Fibroblast of lung (primary cell): Measurements from ENCODE around the gene AARS1. TPM values are rescaled to one million over a fixed set of nuclear protein-coding genes. Genes with fewer than 3 reads are reported as not detected.
"Not testable (repeated sequence)": the region's sequence is repeated elsewhere in the genome, so short reads cannot be mapped to it uniquely, and the experiment has no call there.

Experiments
- DNase-seq, 2 donors: peaks; one replicate each; pipeline versions ENCODE4 v3.0.0 to v3.0.0-alpha.2; 2010; ENCODE audit warnings: low read depth in 2 of 2
- H2AFZ ChIP-seq: 2 replicates; pipeline ENCODE4 v1.5.1; 2012; ENCODE audit warnings: low read length, control low read depth, inconsistent platforms
- H3K27ac ChIP-seq: 2 replicates; pipeline ENCODE4 v1.5.1; 2011; ENCODE audit warnings: low read length, control low read depth; ENCODE audit not compliant: insufficient read depth
- H3K27me3 ChIP-seq: 2 replicates; pipeline ENCODE4 v1.5.1; 2011; ENCODE audit warnings: mild to moderate bottlenecking, low read length; ENCODE audit not compliant: control insufficient read depth, insufficient read depth
- H3K36me3 ChIP-seq: 2 replicates; pipeline ENCODE4 v1.5.1; 2011; ENCODE audit warnings: low read length; ENCODE audit not compliant: control insufficient read depth, insufficient read depth
- H3K4me1 ChIP-seq: 2 replicates; pipeline ENCODE4 v1.5.1; 2011; ENCODE audit warnings: low read length; ENCODE audit not compliant: control insufficient read depth, insufficient read depth; ENCODE audit errors: extremely low read depth
- H3K4me2 ChIP-seq: 2 replicates; pipeline ENCODE4 v1.5.1; 2011; ENCODE audit warnings: low read length, control low read depth; ENCODE audit not compliant: insufficient read depth; ENCODE audit errors: extremely low read depth
- H3K4me3 ChIP-seq, 4 experiments: fragments of 200-600 bp in 1 of 4; sonication (generic) in 1 of 4; replicated peaks in 1 of 4; 2 replicates each; pipeline ENCODE4 v1.5.1; 2011 to 2016; ENCODE audit warnings: low read length in 4 of 4, low read depth in 3 of 4, mild to moderate bottlenecking in 3 of 4, control low read depth in 2 of 4, inconsistent platforms in 1 of 4, mixed read lengths in 1 of 4; ENCODE audit not compliant: insufficient read depth in 1 of 4; ENCODE audit errors: control extremely low read depth in 1 of 4
- H3K79me2 ChIP-seq: 2 replicates; pipeline ENCODE4 v1.5.1; 2012; ENCODE audit warnings: mild to moderate bottlenecking, low read length, inconsistent platforms; ENCODE audit not compliant: control insufficient read depth, insufficient read depth
- H3K9ac ChIP-seq: 2 replicates; pipeline ENCODE4 v1.5.1; 2011; ENCODE audit warnings: mild to moderate bottlenecking, low read length, control low read depth; ENCODE audit not compliant: insufficient read depth
- H3K9me3 ChIP-seq: 2 replicates; pipeline ENCODE4 v1.5.1; 2012; ENCODE audit warnings: low read depth, low read length; ENCODE audit not compliant: control insufficient read depth, insufficient read depth
- H4K20me1 ChIP-seq: 2 replicates; pipeline ENCODE4 v1.5.1; 2011; ENCODE audit warnings: low read length; ENCODE audit not compliant: control insufficient read depth, insufficient read depth; ENCODE audit errors: extremely low read depth
- CTCF ChIP-seq, 2 donors: IDR thresholded peaks in 1 of 2; conservative IDR thresholded peaks in 1 of 2; 1 replicate in 1 of 2; 2 replicates in 1 of 2; pipeline ENCODE4 v1.5.1; 2011 to 2012; ENCODE audit warnings: low read length in 2 of 2, control low read depth in 1 of 2, inconsistent platforms in 1 of 2, low read depth in 1 of 2, mild to moderate bottlenecking in 1 of 2
- EZH2 ChIP-seq: IDR thresholded peaks from 2 replicates; pipeline ENCODE4 v1.5.1; 2012; ENCODE audit warnings: low read length, control low read depth, mild to moderate bottlenecking; ENCODE audit errors: missing control alignments
- polyA plus RNA-seq, 2 donors: library from polyadenylated mRNA; depleted of rRNA in 1 of 2; stranded (reverse) in 1 of 2; unstranded in 1 of 2; fragments of >200 nt; gene quantifications; 2 replicates each; pipeline ENCODE4 v1.2.1, GENCODE V29; 2011 to 2012; ENCODE audit warnings: missing spikeins in 1 of 2
- total RNA-seq: library from RNA; depleted of rRNA; stranded (reverse); fragments of >200 nt; gene quantifications from 2 replicates; pipeline ENCODE4 v1.2.1, GENCODE V29; 2014

Gene AARS1
- total and polyA plus RNA-seq, 2 donors (not counting 1 experiment from before 2014, with no cell fraction given) = 137 to 596 TPM

DNA sequence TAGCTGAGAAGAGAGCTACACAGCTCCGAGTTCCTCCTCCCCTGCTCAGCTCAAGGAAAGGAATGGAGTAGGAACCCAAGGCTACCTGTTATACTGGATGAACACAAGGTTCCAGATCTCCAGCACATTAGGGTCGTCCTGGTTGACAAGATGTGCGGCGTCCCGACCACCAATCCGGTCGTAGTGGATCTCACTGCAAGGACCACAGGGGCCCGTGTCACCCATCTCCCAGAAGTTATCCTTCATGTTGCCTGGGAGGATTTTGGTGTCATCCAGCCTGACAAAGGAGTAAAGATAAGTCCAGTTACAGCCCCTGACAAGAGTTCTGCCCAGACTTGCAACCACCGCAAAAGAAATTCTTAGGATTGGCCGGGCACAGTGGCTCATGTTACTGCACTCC lies 17.6 kb downstream of the AARS1 start:
- H3K4me3 ChIP-seq = no peak overlapping the region
- no peaks in the 10 kb centered on the region for H3K79me2 ChIP-seq
- TF ChIP-seq CTCF (conservative IDR thresholded peaks at IDR 0.05 in 1 of 2, IDR thresholded peaks at IDR 0.05 in 1 of 2; ENCODE audit: low read depth in 1 of 2, low read length in 2 of 2) (no peak), EZH2 (no peak)
- H3K9ac ChIP-seq = no peak overlapping the region
- no peak overlapping the region for H2AFZ ChIP-seq
- H3K27ac ChIP-seq = no peak overlapping the region
- no peaks in the 10 kb centered on the region for H4K20me1 ChIP-seq
- H3K4me2 ChIP-seq = no peak overlapping the region
- no peak for DNase-seq
- no peaks in the 10 kb centered on the region for H3K9me3 ChIP-seq
- H3K36me3 ChIP-seq = peaks cover 11% of the 10 kb centered on the region
- no peaks in the 10 kb centered on the region for H3K27me3 ChIP-seq
- H3K4me1 ChIP-seq = no peaks in the 10 kb centered on the region

- Histone ChIP-seq H3K4me2 (no peak overlapping the region), H3K4me1 (no peaks in the 10 kb centered on the region), H3K9ac (no peak overlapping the region), H3K36me3 (peaks cover 15% of the 10 kb centered on the region), H3K4me3 (no peak overlapping the region), H3K27me3 (no peaks in the 10 kb centered on the region), H3K79me2 (no peaks in the 10 kb centered on the region), H3K9me3 (no peaks in the 10 kb centered on the region), H2AFZ (no peak overlapping the region), H4K20me1 (no peaks in the 10 kb centered on the region), H3K27ac (no peak overlapping the region)
- TF ChIP-seq EZH2 (no peak), CTCF (conservative IDR thresholded peaks at IDR 0.05 in 1 of 2, IDR thresholded peaks at IDR 0.05 in 1 of 2; ENCODE audit: low read depth in 1 of 2, low read length in 2 of 2) (no peak)
- no peak for DNase-seq
Measured at GRCh38 chr16:70270176-70270575, 19.1 kb downstream of the AARS1 start.

- no peak overlapping the region for H3K27ac ChIP-seq
- no peaks in the 10 kb centered on the region for H3K27me3 ChIP-seq
- no peak overlapping the region for H3K4me3 ChIP-seq
- H3K79me2 ChIP-seq = no peaks in the 10 kb centered on the region
- H3K36me3 ChIP-seq = peaks cover 21% of the 10 kb centered on the region
- no peaks in the 10 kb centered on the region for H4K20me1 ChIP-seq
- H3K4me2 ChIP-seq = no peak overlapping the region
- DNase-seq = no peak
- no peaks in the 10 kb centered on the region for H3K4me1 ChIP-seq
- no peak for TF ChIP-seq CTCF (conservative IDR thresholded peaks at IDR 0.05 in 1 of 2, IDR thresholded peaks at IDR 0.05 in 1 of 2; ENCODE audit: low read depth in 1 of 2, low read length in 2 of 2)
- TF ChIP-seq EZH2 = no peak
- H2AFZ ChIP-seq = no peak overlapping the region
- no peaks in the 10 kb centered on the region for H3K9me3 ChIP-seq
- no peak overlapping the region for H3K9ac ChIP-seq
Measured at GRCh38 chr16:70269471-70269870, 19.8 kb downstream of the AARS1 start.

DNA sequence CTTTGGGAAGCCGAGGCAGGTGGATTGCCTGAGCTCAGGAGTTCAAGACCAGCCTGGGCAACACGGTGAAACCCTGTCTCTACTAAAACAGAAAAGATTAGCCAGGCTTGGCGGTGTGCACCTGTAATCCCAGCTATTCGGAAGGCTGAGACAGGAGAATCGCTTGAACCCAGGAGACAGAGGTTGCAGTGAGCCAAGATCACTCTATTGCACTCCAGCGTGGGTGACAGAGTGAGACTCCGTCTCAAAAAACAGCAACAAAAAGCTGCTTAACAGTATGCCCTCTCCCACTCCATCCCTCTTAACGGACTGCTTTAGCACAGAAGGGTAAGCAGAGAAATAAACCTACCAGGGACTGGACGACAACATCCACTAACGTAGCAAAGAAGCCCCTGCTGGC lies 21.4 kb downstream of the AARS1 start:
- peaks cover 22% of the 10 kb centered on the region for H3K36me3 ChIP-seq

More for the DNA sequence above, 21.4 kb downstream of the AARS1 start:
- not testable (repeated sequence) for H3K79me2 ChIP-seq, H3K27me3 ChIP-seq, H3K4me1 ChIP-seq, H3K9ac ChIP-seq, H3K4me2 ChIP-seq, H2AFZ ChIP-seq, H4K20me1 ChIP-seq, H3K27ac ChIP-seq, H3K4me3 ChIP-seq, H3K9me3 ChIP-seq, DNase-seq
